ENCODE data around the gene SGPP2. TPM values are rescaled to one million over a fixed set of nuclear protein-coding genes. Genes with fewer than 3 reads are reported as not detected.

Gene SGPP2
- total RNA-seq, 1 experiment from 2014 or later, result not detected

- Histone ChIP-seq H3K4me1 (ENCODE audit: insufficient read depth, low read length) (no peaks in the 10 kb centered on the region), H2BK20ac (ENCODE audit: low read depth, low read length, poor library complexity, severe bottlenecking) (no peak overlapping the region), H3K23me2 (ENCODE audit: insufficient read length, low read depth, low read length, poor library complexity, severe bottlenecking) (peaks cover 8% of the 10 kb centered on the region), H4K8ac (replicated peaks; ENCODE audit: insufficient read length, low read depth, low read length) (no peak overlapping the region), H3K18ac (ENCODE audit: insufficient read length, low read depth, low read length) (no peak overlapping the region), H3K27ac (ENCODE audit: insufficient read length, low read depth, low read length) (no peak overlapping the region), H4K5ac (ENCODE audit: insufficient read length, low read depth, low read length) (no peak overlapping the region), H3T11ph (ENCODE audit: low read length) (no peak overlapping the region), H3K79me1 (ENCODE audit: insufficient read depth, low read depth, low read length, poor library complexity, severe bottlenecking) (no peaks in the 10 kb centered on the region), H2BK15ac (ENCODE audit: low read depth, low read length) (no peak overlapping the region), H3K79me2 (ENCODE audit: insufficient read depth, low read length) (no peaks in the 10 kb centered on the region), H2AK5ac (ENCODE audit: insufficient read length, low read length) (no peak overlapping the region), H4K91ac (ENCODE audit: insufficient read length, low read depth, low read length) (no peak overlapping the region), H3K9ac (ENCODE audit: extremely low read depth, insufficient read length, low read length) (no peak overlapping the region), H2AFZ (ENCODE audit: low read length) (no peak overlapping the region), H4K20me1 (ENCODE audit: control insufficient read depth, insufficient read depth, insufficient read length) (peaks cover 2% of the 10 kb centered on the region), H2BK5ac (ENCODE audit: insufficient read length, low read length) (no peak overlapping the region), H3K14ac (ENCODE audit: insufficient read depth, low read length) (no peak overlapping the region), H3K9me3 (ENCODE audit: control insufficient read depth, low read depth, low read length) (no peaks in the 10 kb centered on the region), H3K4me2 (ENCODE audit: insufficient read depth, insufficient read length, low read length) (no peak overlapping the region), H3K56ac (ENCODE audit: insufficient read length, low read depth, low read length) (no peak overlapping the region), H3K4ac (ENCODE audit: low read depth, low read length) (no peak overlapping the region), H2BK120ac (ENCODE audit: low read depth, low read length, poor library complexity, severe bottlenecking) (no peak overlapping the region), H3K23ac (ENCODE audit: insufficient read length, low read depth, low read length) (no peak overlapping the region), H3K27me3 (ENCODE audit: insufficient read depth, low read length) (peaks cover 42% of the 10 kb centered on the region), H2BK12ac (ENCODE audit: insufficient read length, low read depth, low read length) (no peak overlapping the region)
- TF ChIP-seq CTCF (conservative IDR thresholded peaks at IDR 0.05), result no peak
- Mint-ChIP-seq H3K27me3 (ENCODE audit: low read depth) (peaks cover 85% of the 10 kb centered on the region), H3K4me3 (no peak overlapping the region), H3K9me3 (no peaks in the 10 kb centered on the region; a peak in 1 of 5 replicates), H3K27ac (no peak overlapping the region), H3K4me1 (peaks cover 17% of the 10 kb centered on the region in 2 experiments), H3K36me3 (ENCODE audit: insufficient read depth in 1 of 3, low read depth in 3 of 3) (no peaks in the 10 kb centered on the region)
- no CpG with 5 or more reads among the region's 1 CpG for WGBS (ENCODE audit: extremely low coverage, insufficient read length, low lambda C conversion rate)
- DNase-seq, result no peak
Measured at GRCh38 chr2:222421626-222422025, 2.7 kb upstream of the SGPP2 start.

Measured in H9 (cell line).